ENCODE data around the gene MYH9. TPM values are rescaled to one million over a fixed set of nuclear protein-coding genes. Genes with fewer than 3 reads are reported as not detected.

The MYH9 gene
- total RNA-seq, 4 donors from 2014 or later: 361 to 406 (median 386) TPM

GRCh38 chr22:36325154-36326031 lies 62.4 kb downstream of the MYH9 start:
- TF ChIP-seq CTCF (IDR thresholded peaks at IDR 0.05): no peak
- peak; percentile 60 to 72 for TF ChIP-seq EP300 (IDR thresholded peaks at IDR 0.05)
- TF ChIP-seq POLR2A (IDR thresholded peaks at IDR 0.05): peak in 1 of 2 donors; percentile 26
- DNase-seq (ENCODE audit: low spot score in 2 of 2): peak in 1 of 2 donors; percentile 82
- Histone ChIP-seq H3K36me3 (peaks cover 0 to 68% (median 33%) of the 10 kb centered on the region in 3 donors), H3K4me3 (no peak overlapping the region), H3K27ac (peak overlapping the region; percentile 65 to 99 (median 86)), H3K4me1 (peaks cover 6 to 83% (median 65%) of the 10 kb centered on the region in 4 donors), H3K27me3 (no peaks in the 10 kb centered on the region), H3K9me3 (no peaks in the 10 kb centered on the region)
- WGBS, 2 donors: 69 to 73% methylated on average over 17 to 27 of the region's 27 CpGs

- TF ChIP-seq CTCF (IDR thresholded peaks at IDR 0.05) (no peak), POLR2A (IDR thresholded peaks at IDR 0.05) (no peak), EP300 (IDR thresholded peaks at IDR 0.05) (no peak)
- Histone ChIP-seq H3K4me3 (no peak overlapping the region), H3K27me3 (no peaks in the 10 kb centered on the region), H3K9me3 (no peaks in the 10 kb centered on the region), H3K4me1 (peaks cover 1 to 73% (median 56%) of the 10 kb centered on the region in 4 donors), H3K36me3 (peaks cover 3 to 78% (median 42%) of the 10 kb centered on the region in 3 donors), H3K27ac (peak overlapping the region; percentile 65 to 99 (median 84))
- no peak for DNase-seq (ENCODE audit: low spot score in 2 of 2)
- 41 to 60% methylated on average over 9 to 10 of the region's 11 CpGs for WGBS, 2 donors
Measured at GRCh38 chr22:36324414-36324813, 63.4 kb downstream of the MYH9 start.

GRCh38 chr22:36323855-36324331 lies 63.9 kb downstream of the MYH9 start:
- TF ChIP-seq CTCF (IDR thresholded peaks at IDR 0.05) (no peak), EP300 (IDR thresholded peaks at IDR 0.05) (peak in 1 of 2 donors; percentile 55), POLR2A (IDR thresholded peaks at IDR 0.05) (no peak)
- no peaks in the 10 kb centered on the region for H3K9me3 ChIP-seq
- no peak for DNase-seq (ENCODE audit: low spot score in 2 of 2)
- peaks cover 7 to 83% (median 45%) of the 10 kb centered on the region in 3 donors for H3K36me3 ChIP-seq
- peak overlapping the region; percentile 65 to 99 (median 84) for H3K27ac ChIP-seq
- H3K4me3 ChIP-seq: no peak overlapping the region
- peaks cover 0 to 68% (median 50%) of the 10 kb centered on the region in 4 donors for H3K4me1 ChIP-seq
- 41 to 56% methylated on average over 14 to 17 of the region's 21 CpGs for WGBS, 2 donors
- H3K27me3 ChIP-seq: no peaks in the 10 kb centered on the region

- Histone ChIP-seq H3K4me3 (no peak overlapping the region), H3K9me3 (no peaks in the 10 kb centered on the region), H3K27me3 (no peaks in the 10 kb centered on the region), H3K36me3 (peaks cover 7 to 89% (median 48%) of the 10 kb centered on the region in 3 donors), H3K4me1 (peaks cover 0 to 62% (median 45%) of the 10 kb centered on the region in 4 donors), H3K27ac (peak overlapping the region; percentile 65 to 99 (median 84))
- peak; percentile 59 to 74 for DNase-seq (ENCODE audit: low spot score in 2 of 2)
- WGBS, 2 donors: 43 to 57% methylated on average over 12 to 14 of the region's 14 CpGs
- TF ChIP-seq CTCF (IDR thresholded peaks at IDR 0.05) (no peak), EP300 (IDR thresholded peaks at IDR 0.05) (peak; percentile 36 to 65)
Measured at GRCh38 chr22:36323182-36323854, 64.4 kb downstream of the MYH9 start.
